ENCODE measurements around the gene MYO1D. TPM values are rescaled to one million over a fixed set of nuclear protein-coding genes. Genes with fewer than 3 reads are reported as not detected.

Gene MYO1D
- total and polyA plus RNA-seq, 2 donors (not counting 1 experiment from before 2014, with no cell fraction given): 5.4 to 26.7 TPM

- no peak for DNase-seq
- no peaks in the 10 kb centered on the region for H4K20me1 ChIP-seq (ENCODE audit: control insufficient read depth, insufficient read depth, low read length, poor library complexity, severe bottlenecking)
- H3K36me3 ChIP-seq (replicated peaks in 1 of 2; ENCODE audit: control extremely low read depth in 1 of 2, control insufficient read depth in 1 of 2, extremely low read depth in 1 of 2, insufficient read depth in 2 of 2, low read length in 1 of 2): no peaks in the 10 kb centered on the region
- Mint-ChIP-seq H3K27me3 (no peaks in the 10 kb centered on the region), H3K4me3 (no peak overlapping the region), H3K9me3 (ENCODE audit: insufficient read depth) (peaks cover 13% of the 10 kb centered on the region), H3K27ac (no peak overlapping the region), H3K4me1 (peaks cover 1% of the 10 kb centered on the region)
- H3K9ac ChIP-seq (ENCODE audit: low read length): no peak overlapping the region
- intact Hi-C loops (cut with micrococcal nuclease): no loop called here
- H3K79me2 ChIP-seq (ENCODE audit: control insufficient read depth, insufficient read depth, low read length): no peaks in the 10 kb centered on the region
- no peaks in the 10 kb centered on the region for H3K27me3 ChIP-seq (replicated peaks in 1 of 4; ENCODE audit: control extremely low read depth in 1 of 4, control insufficient read depth in 3 of 4, insufficient read depth in 4 of 4, low read length in 3 of 4)
- ATAC-seq (ENCODE audit: low read depth): no peak
- WGBS (ENCODE audit: insufficient coverage): no CpG with 5 or more reads among the region's 1 CpG
- H3K27ac ChIP-seq (ENCODE audit: low read length in 2 of 2): no peak overlapping the region
- POLR2A ChIA-PET: no interaction called here
- peaks cover 1 to 18% (median 13%) of the 10 kb centered on the region in 3 donors for H3K9me3 ChIP-seq (ENCODE audit: control extremely low read depth in 1 of 3, control insufficient read depth in 2 of 3, insufficient read depth in 1 of 3, low read length in 2 of 3)
- H2AFZ ChIP-seq (ENCODE audit: insufficient read depth, low read depth, low read length, poor library complexity, severe bottlenecking): no peak overlapping the region
- no peak overlapping the region for H3K4me3 ChIP-seq (ENCODE audit: control extremely low read depth in 1 of 5, extremely low read depth in 1 of 5, insufficient read depth in 1 of 5, low read depth in 2 of 5, low read length in 4 of 5)
- TF ChIP-seq CTCF (IDR thresholded peaks at IDR 0.05) (no peak), EZH2 (IDR thresholded peaks at IDR 0.05; ENCODE audit: borderline replicate concordance, insufficient read depth, low read depth, low read length, poor library complexity, severe bottlenecking) (no peak)
- H3K4me1 ChIP-seq (ENCODE audit: control insufficient read depth in 2 of 2, insufficient read depth in 2 of 2, low read length in 2 of 2): no peaks in the 10 kb centered on the region
- CTCF ChIA-PET: no interaction called here
- H3K4me2 ChIP-seq (replicated peaks; ENCODE audit: low read depth, low read length, poor library complexity, severe bottlenecking): no peak overlapping the region
These were observed 292.1 kb downstream of the MYO1D start for GRCh38 chr17:32584792-32585191.

- TF ChIP-seq CTCF (IDR thresholded peaks at IDR 0.05) (no peak), EZH2 (IDR thresholded peaks at IDR 0.05; ENCODE audit: borderline replicate concordance, insufficient read depth, low read depth, low read length, poor library complexity, severe bottlenecking) (no peak)
- ATAC-seq (ENCODE audit: low read depth): no peak
- DNase-seq: no peak
These were observed 293.9 kb downstream of the MYO1D start for GRCh38 chr17:32583053-32583452.

More at GRCh38 chr17:32583053-32583452, 293.9 kb downstream of the MYO1D start:
- Histone ChIP-seq H4K20me1 (ENCODE audit: control insufficient read depth, insufficient read depth, low read length, poor library complexity, severe bottlenecking) (no peaks in the 10 kb centered on the region), H2AFZ (ENCODE audit: insufficient read depth, low read depth, low read length, poor library complexity, severe bottlenecking) (no peak overlapping the region), H3K27me3 (replicated peaks in 1 of 4; ENCODE audit: control extremely low read depth in 1 of 4, control insufficient read depth in 3 of 4, insufficient read depth in 4 of 4, low read length in 3 of 4) (no peaks in the 10 kb centered on the region), H3K79me2 (ENCODE audit: control insufficient read depth, insufficient read depth, low read length) (no peaks in the 10 kb centered on the region), H3K4me3 (ENCODE audit: control extremely low read depth in 1 of 5, extremely low read depth in 1 of 5, insufficient read depth in 1 of 5, low read depth in 2 of 5, low read length in 4 of 5) (no peak overlapping the region), H3K4me1 (ENCODE audit: control insufficient read depth in 2 of 2, insufficient read depth in 2 of 2, low read length in 2 of 2) (no peaks in the 10 kb centered on the region), H3K9ac (ENCODE audit: low read length) (no peak overlapping the region), H3K36me3 (replicated peaks in 1 of 2; ENCODE audit: control extremely low read depth in 1 of 2, control insufficient read depth in 1 of 2, extremely low read depth in 1 of 2, insufficient read depth in 2 of 2, low read length in 1 of 2) (no peaks in the 10 kb centered on the region), H3K4me2 (replicated peaks; ENCODE audit: low read depth, low read length, poor library complexity, severe bottlenecking) (no peak overlapping the region), H3K27ac (ENCODE audit: low read length in 2 of 2) (no peak overlapping the region), H3K9me3 (ENCODE audit: control extremely low read depth in 1 of 3, control insufficient read depth in 2 of 3, insufficient read depth in 1 of 3, low read length in 2 of 3) (peaks cover 1 to 18% (median 13%) of the 10 kb centered on the region in 3 donors)
- no CpG with 5 or more reads among the region's 1 CpG for WGBS (ENCODE audit: insufficient coverage)
- Mint-ChIP-seq H3K27me3 (no peaks in the 10 kb centered on the region), H3K4me1 (no peaks in the 10 kb centered on the region), H3K27ac (no peak overlapping the region), H3K9me3 (ENCODE audit: insufficient read depth) (peaks cover 13% of the 10 kb centered on the region), H3K4me3 (no peak overlapping the region)
- POLR2A ChIA-PET: no interaction called here
- intact Hi-C loops (cut with micrococcal nuclease): no loop called here
- CTCF ChIA-PET: no interaction called here
